GM12878 (cell line): ENCODE data around the gene NUDT16. TPM values are rescaled to one million over a fixed set of nuclear protein-coding genes. Genes with fewer than 3 reads are reported as not detected.
A peak's percentile ranks its signal among the peaks of the same experiment; 100 is the strongest.

Source experiments
- CBFB ChIP-seq: IDR thresholded peaks from 2 replicates; pipeline ENCODE4 v1.6.1; 2016; ENCODE audit warnings: antibody characterized with exemption, low read depth
- CBX5 ChIP-seq: sonication (generic); IDR thresholded peaks from 2 replicates; pipeline ENCODE4 v1.6.1; 2016; ENCODE audit warnings: low read depth, moderate library complexity, mild to moderate bottlenecking, inconsistent platforms
- CHD1 ChIP-seq: IDR thresholded peaks from 2 replicates; pipeline ENCODE4 v1.6.1; 2012; ENCODE audit warnings: low read depth, low read length, improper control_type of control experiment
- CHD2 ChIP-seq: IDR thresholded peaks from 2 replicates; pipeline ENCODE4 v1.6.1; 2011; ENCODE audit warnings: low read depth, low read length, improper control_type of control experiment, borderline replicate concordance
- DPF2 ChIP-seq: fragments of 450-650 bp; IDR thresholded peaks from 2 replicates; pipeline ENCODE4 v1.6.1; 2017; ENCODE audit warnings: mild to moderate bottlenecking
- E2F8 ChIP-seq: fragments of 450-650 bp; IDR thresholded peaks from 2 replicates; pipeline ENCODE4 v1.6.1; 2018; ENCODE audit warnings: mild to moderate bottlenecking, low read depth, moderate library complexity; ENCODE audit not compliant: partially characterized antibody
- E4F1 ChIP-seq: fragments of 450-650 bp; IDR thresholded peaks from 2 replicates; pipeline ENCODE4 v1.6.1; 2018; ENCODE audit warnings: borderline replicate concordance, mild to moderate bottlenecking; ENCODE audit not compliant: partially characterized antibody
- EZH2 ChIP-seq: IDR thresholded peaks from 2 replicates; pipeline ENCODE4 v1.6.1; 2012; ENCODE audit warnings: low read depth, mild to moderate bottlenecking, control low read depth, inconsistent platforms, low read length, borderline replicate concordance; ENCODE audit not compliant: control insufficient read depth
- FOS ChIP-seq: IDR thresholded peaks from 3 replicates; pipeline ENCODE4 v1.6.1; 2011; ENCODE audit warnings: borderline replicate concordance; ENCODE audit not compliant: insufficient read length; ENCODE audit errors: extremely low read depth
- HCFC1 ChIP-seq: fragments of 150-350 bp; IDR thresholded peaks from 2 replicates; pipeline ENCODE4 v1.6.1; 2014; ENCODE audit warnings: low read length
- HDAC2 ChIP-seq: fragments of 200-600 bp; sonication (generic); IDR thresholded peaks from 2 replicates; pipeline ENCODE4 v1.6.1; 2017
- IKZF1 ChIP-seq: fragments of 450-650 bp; conservative IDR thresholded peaks from 2 replicates; pipeline ENCODE4 v1.6.1; 2017; ENCODE audit warnings: antibody characterized with exemption, mild to moderate bottlenecking
- IKZF2 ChIP-seq, 2 experiments: fragments of 450-650 bp; IDR thresholded peaks; 2 replicates each; pipeline ENCODE4 v1.6.1; 2017; ENCODE audit warnings: mild to moderate bottlenecking in 2 of 2, moderate library complexity in 2 of 2
- NFYA ChIP-seq: IDR thresholded peaks from 2 replicates; pipeline ENCODE4 v1.6.1; 2011; ENCODE audit warnings: low read depth, mild to moderate bottlenecking, low read length, improper control_type of control experiment, borderline replicate concordance
- NFYB ChIP-seq: IDR thresholded peaks from 2 replicates; pipeline ENCODE4 v1.6.1; 2011; ENCODE audit warnings: low read depth, mild to moderate bottlenecking, low read length, improper control_type of control experiment, moderate library complexity; ENCODE audit not compliant: insufficient read depth
- NRF1 ChIP-seq: conservative IDR thresholded peaks from 2 replicates; pipeline ENCODE4 v1.6.1; 2011; ENCODE audit warnings: mild to moderate bottlenecking, low read depth, low read length, improper control_type of control experiment
- PAX5 ChIP-seq: IDR thresholded peaks from 2 replicates; pipeline ENCODE4 v1.6.1; 2011; ENCODE audit warnings: low read depth, low read length, borderline replicate concordance
- PAX8 ChIP-seq: fragments of 450-650 bp; IDR thresholded peaks from 2 replicates; pipeline ENCODE4 v1.6.1; 2017; ENCODE audit warnings: mild to moderate bottlenecking, moderate library complexity
- POLR2AphosphoS5 ChIP-seq: IDR thresholded peaks from 2 replicates; pipeline ENCODE4 v1.6.1; 2011; ENCODE audit warnings: mild to moderate bottlenecking, low read length, inconsistent platforms
- RFX5 ChIP-seq: IDR thresholded peaks from 2 replicates; pipeline ENCODE4 v1.6.1; 2011; ENCODE audit warnings: low read depth, low read length, improper control_type of control experiment
- RUNX3 ChIP-seq: IDR thresholded peaks from 2 replicates; pipeline ENCODE4 v1.6.1; 2012; ENCODE audit warnings: low read length, inconsistent platforms
- SIX5 ChIP-seq: IDR thresholded peaks from 2 replicates; pipeline ENCODE4 v1.6.1; 2011; ENCODE audit warnings: mild to moderate bottlenecking, low read depth, low read length, moderate library complexity; ENCODE audit not compliant: severe bottlenecking
- SMC3 ChIP-seq: IDR thresholded peaks from 2 replicates; pipeline ENCODE4 v1.6.1; 2011; ENCODE audit warnings: low read length, improper control_type of control experiment, borderline replicate concordance
- SUZ12 ChIP-seq: fragments of 200-600 bp; sonication (generic); IDR thresholded peaks from one replicate; pipeline ENCODE4 v1.6.1; 2018; ENCODE audit warnings: antibody characterized with exemption, mild to moderate bottlenecking; ENCODE audit not compliant: unreplicated experiment
- TBL1XR1 ChIP-seq: IDR thresholded peaks from 2 replicates; pipeline ENCODE4 v1.6.1; 2012; ENCODE audit warnings: low read depth, low read length, improper control_type of control experiment
- YBX1 ChIP-seq: fragments of 450-650 bp; IDR thresholded peaks from 2 replicates; pipeline ENCODE4 v1.6.1; 2016; ENCODE audit warnings: antibody characterized with exemption
- YY1 ChIP-seq: IDR thresholded peaks from 2 replicates; pipeline ENCODE4 v1.6.1; 2011; ENCODE audit warnings: low read depth, mild to moderate bottlenecking, low read length
- ZNF217 ChIP-seq: fragments of 450-650 bp; IDR thresholded peaks from 2 replicates; pipeline ENCODE4 v1.6.1; 2017; ENCODE audit warnings: antibody characterized with exemption, mild to moderate bottlenecking
- ZNF384 ChIP-seq: IDR thresholded peaks from 2 replicates; pipeline ENCODE4 v1.6.1; 2012; ENCODE audit warnings: low read depth, mild to moderate bottlenecking, low read length, improper control_type of control experiment, borderline replicate concordance
- polyA plus RNA-seq, 11 experiments: library from polyadenylated mRNA; depleted of rRNA in 4 of 11; unstranded in 6 of 11; stranded (reverse) in 5 of 11; fragments of >200 nt; fragmentation: Nextera tagmentation in 4 of 11; fragmentation: Illumina TruSeq in 1 of 11; extraction: Ambion mirVana in 4 of 11; extraction: Trizol in 1 of 11; gene quantifications; 1 replicate in 1 of 11; 2 replicates in 10 of 11; pipeline versions ENCODE4 v1.2.1 to v1.2.3, GENCODE V29; 2011 to 2016; ENCODE audit warnings: inconsistent platforms in 2 of 11, missing spikeins in 2 of 11, low read depth in 1 of 11
- total RNA-seq, 4 experiments: library from RNA; depleted of rRNA in 3 of 4; stranded (reverse); fragments of >200 nt in 3 of 4; fragmentation: Illumina TruSeq in 1 of 4; extraction: Trizol in 1 of 4; gene quantifications; 2 replicates each; pipeline versions ENCODE4 v1.2.1 to v1.2.3, GENCODE V29; 2013 to 2021

Gene NUDT16
- total and polyA plus RNA-seq, 10 of the 15 experiments (the other 5 are each of a cell fraction or from before 2014, with no cell fraction given): 1.4 to 16.6 (median 10.4) TPM

DNA sequence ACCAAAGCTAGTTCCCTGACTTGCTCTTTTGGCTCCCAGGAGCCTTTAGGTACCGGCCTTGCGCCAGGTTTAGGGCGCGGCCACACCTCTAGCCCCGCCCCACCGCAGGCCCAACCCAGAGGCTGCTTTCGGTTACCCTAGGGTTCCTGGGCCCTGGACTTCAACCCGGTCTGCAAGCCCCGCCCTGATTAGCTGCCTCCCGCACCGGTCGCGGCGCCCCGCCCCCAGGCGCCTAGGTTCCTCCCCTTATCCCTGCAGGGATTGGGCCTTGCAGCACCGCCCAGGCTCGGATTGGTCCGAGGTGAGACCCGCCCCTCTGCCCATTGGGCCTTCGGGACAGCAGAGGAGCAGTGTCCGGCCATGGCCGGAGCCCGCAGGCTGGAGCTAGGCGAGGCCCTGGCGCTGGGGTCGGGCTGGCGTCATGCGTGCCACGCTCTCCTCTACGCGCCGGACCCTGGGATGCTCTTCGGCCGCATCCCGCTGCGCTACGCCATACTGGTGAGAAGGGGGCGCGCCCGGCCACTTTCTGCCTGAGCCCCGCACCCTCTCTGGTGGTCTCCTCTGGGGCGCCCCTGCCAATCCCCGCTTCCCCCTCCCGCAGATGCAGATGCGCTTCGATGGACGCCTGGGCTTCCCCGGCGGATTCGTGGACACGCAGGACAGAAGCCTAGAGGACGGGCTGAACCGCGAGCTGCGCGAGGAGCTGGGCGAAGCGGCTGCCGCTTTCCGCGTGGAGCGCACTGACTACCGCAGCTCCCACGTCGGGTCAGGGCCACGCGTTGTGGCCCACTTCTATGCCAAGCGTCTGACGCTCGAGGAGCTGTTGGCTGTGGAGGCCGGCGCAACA, at the start of gene NUDT16 (continued):
- TF ChIP-seq CHD2: peak; percentile 94
- 0 out of 2 replicates have a peak, but pooled peaks have one; percentile 41 for TF ChIP-seq IKZF1
- no peak for TF ChIP-seq E2F8
- TF ChIP-seq CHD1: no peak
- no peak for TF ChIP-seq EZH2
- TF ChIP-seq SUZ12: no peak
- TF ChIP-seq FOS: peak; percentile 73
- no peak for TF ChIP-seq PAX8
- TF ChIP-seq RUNX3: peak; percentile 52
- no peak; the same call in 1 of the 2 replicates for TF ChIP-seq PAX5
- peak; percentile 17 for TF ChIP-seq E4F1
- peak; percentile 90 for TF ChIP-seq NFYB
- TF ChIP-seq HDAC2: no peak
- TF ChIP-seq IKZF2 (IDR thresholded peaks at IDR 0.05): no peak
- peak; percentile 57 for TF ChIP-seq DPF2
- no peak for TF ChIP-seq TBL1XR1
- TF ChIP-seq NFYA: no peak
- peak; percentile 10; the same call in 1 of the 2 replicates for TF ChIP-seq HCFC1
- no peak for TF ChIP-seq NRF1
- TF ChIP-seq SMC3: no peak
- no peak for TF ChIP-seq CBX5
- TF ChIP-seq POLR2AphosphoS5: peak; percentile 79
- TF ChIP-seq YY1: peak; percentile 88
- TF ChIP-seq YBX1: no peak
- TF ChIP-seq RFX5: peak; percentile 63; the same call in 1 of the 2 replicates
- TF ChIP-seq SIX5: no peak
- no peak for TF ChIP-seq ZNF384
- TF ChIP-seq CBFB: no peak
- no peak for TF ChIP-seq ZNF217
